Hematopoietic multipotent progenitor cell treated with erythropoietin and hydrocortisone succinate and interleukin-3 and kit ligand, for 17 days (in vitro differentiated cells): ENCODE data around the gene AP1S1.
"Not testable (repeated sequence)": the region's sequence is repeated elsewhere in the genome, so short reads cannot be mapped to it uniquely, and the experiment has no call there.

Source experiments
- DNase-seq: peaks from one replicate; pipeline ENCODE4 v3.0.0-alpha.2; 2015; ENCODE audit warnings: low spot score

The AP1S1 gene

GRCh38 chr7:101153969-101154692 lies at the start of gene AP1S1:
TSS of gene AP1S1 (plus strand) at chr7:101154476. CDS start at chr7:101154515, 39 bp downstream.
- DNase-seq, result peak; percentile 92

- no peak for DNase-seq
These were observed 49.5 kb upstream of the AP1S1 start for GRCh38 chr7:101104799-101105198.

GRCh38 chr7:101105248-101105647 lies 49.0 kb upstream of the AP1S1 start:
- not testable (repeated sequence) for DNase-seq

- DNase-seq, result no peak
These were observed 47.9 kb upstream of the AP1S1 start for GRCh38 chr7:101106386-101106785.

GRCh38 chr7:101108330-101108857 lies 45.9 kb upstream of the AP1S1 start:
- DNase-seq, result no peak

- DNase-seq, result no peak
These were observed 45.3 kb upstream of the AP1S1 start for GRCh38 chr7:101108961-101109360.

- no peak for DNase-seq
These were observed 44.9 kb upstream of the AP1S1 start for GRCh38 chr7:101109368-101109767.

GRCh38 chr7:101111261-101111660 lies 43.0 kb upstream of the AP1S1 start:
- DNase-seq, result no peak

GRCh38 chr7:101112233-101112632 lies 42.0 kb upstream of the AP1S1 start:
- no peak for DNase-seq

GRCh38 chr7:101113140-101113539 lies 41.1 kb upstream of the AP1S1 start:
- not testable (repeated sequence) for DNase-seq

- no peak for DNase-seq
These were observed 40.4 kb upstream of the AP1S1 start for GRCh38 chr7:101113836-101114235.

- no peak for DNase-seq
These were observed 39.8 kb upstream of the AP1S1 start for GRCh38 chr7:101114492-101114891.

- no peak for DNase-seq
These were observed 39.1 kb upstream of the AP1S1 start for GRCh38 chr7:101115215-101115614.

- DNase-seq, result no peak
These were observed 37.4 kb upstream of the AP1S1 start for GRCh38 chr7:101116898-101117297.

GRCh38 chr7:101118856-101119255 lies 35.4 kb upstream of the AP1S1 start:
- DNase-seq, result no peak

- no peak for DNase-seq
These were observed 34.4 kb upstream of the AP1S1 start for GRCh38 chr7:101119876-101120275.

- no peak for DNase-seq
These were observed 34.0 kb upstream of the AP1S1 start for GRCh38 chr7:101120315-101120714.

GRCh38 chr7:101121631-101121990 lies 32.7 kb upstream of the AP1S1 start:
- DNase-seq, result not testable (repeated sequence)

- DNase-seq, result no peak
These were observed 32.0 kb upstream of the AP1S1 start for GRCh38 chr7:101121991-101122932.

GRCh38 chr7:101122933-101123702 lies 31.2 kb upstream of the AP1S1 start:
- no peak for DNase-seq

GRCh38 chr7:101123703-101124068 lies 30.6 kb upstream of the AP1S1 start:
- no peak for DNase-seq

- DNase-seq, result no peak
These were observed 29.8 kb upstream of the AP1S1 start for GRCh38 chr7:101124376-101125056.
